Measurements from ENCODE around the gene SEPTIN1. TPM values are rescaled to one million over a fixed set of nuclear protein-coding genes. Genes with fewer than 3 reads are reported as not detected.

SEPTIN1 gene
- total and polyA plus RNA-seq, 2 of the 13 experiments (the other 11 are each of a cell fraction or from before 2014, with no cell fraction given), result 0.18 to 0.67 TPM

- TF ChIP-seq AGO1 (IDR thresholded peaks at IDR 0.05; ENCODE audit: low read depth, low read length, poor library complexity, severe bottlenecking) (no peak), MAF1 (CRISPR knock-in tag; IDR thresholded peaks at IDR 0.05; ENCODE audit: borderline replicate concordance) (no peak), ZBTB38 (CRISPR knock-in tag; IDR thresholded peaks at IDR 0.05) (0 out of 2 replicates have a peak, but pooled peaks have one; percentile 12), U2AF1 (optimal IDR thresholded peaks at IDR 0.05; ENCODE audit: low read depth, low read length) (no peak), AGO2 (optimal IDR thresholded peaks at IDR 0.05; ENCODE audit: low read depth, low read length) (no peak), ZNF576 (CRISPR knock-in tag; IDR thresholded peaks at IDR 0.05) (no peak), SETDB1 (CRISPR knock-in tag; IDR thresholded peaks at IDR 0.05; ENCODE audit: borderline replicate concordance) (no peak), ATRX (CRISPR knock-in tag; IDR thresholded peaks at IDR 0.05; ENCODE audit: borderline replicate concordance) (no peak), ZBTB25 (CRISPR knock-in tag; IDR thresholded peaks at IDR 0.05) (no peak), ZFP1 (CRISPR knock-in tag; IDR thresholded peaks at IDR 0.05) (no peak), PHF8 (CRISPR knock-in tag; IDR thresholded peaks at IDR 0.05) (peak; percentile 92), EED (CRISPR knock-in tag; IDR thresholded peaks at IDR 0.05) (no peak; the same call in 1 of the 2 replicates), ZNF441 (CRISPR knock-in tag; IDR thresholded peaks at IDR 0.05; ENCODE audit: borderline replicate concordance) (no peak), RNF2 (conservative IDR thresholded peaks at IDR 0.05; ENCODE audit: low read depth) (peak; percentile 34; the same call in 1 of the 2 replicates), MXD3 (CRISPR knock-in tag; IDR thresholded peaks at IDR 0.05) (no peak; the same call in 1 of the 2 replicates), HOXA5 (CRISPR knock-in tag; IDR thresholded peaks at IDR 0.05) (no peak), ZNF468 (CRISPR knock-in tag; IDR thresholded peaks at IDR 0.05) (peak; percentile 68; the same call in 1 of the 2 replicates), GLI4 (CRISPR knock-in tag; IDR thresholded peaks at IDR 0.05; ENCODE audit: borderline replicate concordance) (no peak), IKZF5 (CRISPR knock-in tag; IDR thresholded peaks at IDR 0.05) (no peak; the same call in 1 of the 2 replicates), ZNF121 (CRISPR knock-in tag; IDR thresholded peaks at IDR 0.05) (peak; percentile 59; the same call in 1 of the 2 replicates), SRF (IDR thresholded peaks at IDR 0.05; ENCODE audit: low read depth, low read length) (no peak), ZNF883 (CRISPR knock-in tag; IDR thresholded peaks at IDR 0.05; ENCODE audit: not compliant biosample characterization) (no peak), CBX5 (CRISPR knock-in tag; IDR thresholded peaks at IDR 0.05; ENCODE audit: borderline replicate concordance) (peak; percentile 42; the same call in 1 of the 2 replicates)
- TF ChIP-seq, protein P1, sequence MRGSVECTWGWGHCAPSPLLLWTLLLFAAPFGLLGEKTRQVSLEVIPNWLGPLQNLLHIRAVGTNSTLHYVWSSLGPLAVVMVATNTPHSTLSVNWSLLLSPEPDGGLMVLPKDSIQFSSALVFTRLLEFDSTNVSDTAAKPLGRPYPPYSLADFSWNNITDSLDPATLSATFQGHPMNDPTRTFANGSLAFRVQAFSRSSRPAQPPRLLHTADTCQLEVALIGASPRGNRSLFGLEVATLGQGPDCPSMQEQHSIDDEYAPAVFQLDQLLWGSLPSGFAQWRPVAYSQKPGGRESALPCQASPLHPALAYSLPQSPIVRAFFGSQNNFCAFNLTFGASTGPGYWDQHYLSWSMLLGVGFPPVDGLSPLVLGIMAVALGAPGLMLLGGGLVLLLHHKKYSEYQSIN (CRISPR knock-in tag; IDR thresholded peaks at IDR 0.05; ENCODE audit: borderline replicate concordance), result no peak
- TF ChIP-seq, protein P2, sequence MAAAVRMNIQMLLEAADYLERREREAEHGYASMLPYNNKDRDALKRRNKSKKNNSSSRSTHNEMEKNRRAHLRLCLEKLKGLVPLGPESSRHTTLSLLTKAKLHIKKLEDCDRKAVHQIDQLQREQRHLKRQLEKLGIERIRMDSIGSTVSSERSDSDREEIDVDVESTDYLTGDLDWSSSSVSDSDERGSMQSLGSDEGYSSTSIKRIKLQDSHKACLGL (CRISPR knock-in tag; IDR thresholded peaks at IDR 0.05), result peak; percentile 88; the same call in 1 of the 2 replicates
Measured at GRCh38 chr16:30378236-30379157, 3.9 kb downstream of the SEPTIN1 start (continued).
